Activated CD4-positive, CD25-positive, alpha-beta regulatory T cell treated with anti-CD3 and anti-CD28 coated beads, Interleukin-2, amount 50 U/mL, for 24 hours (primary cell): ENCODE data around the gene RUNDC3A.
"Not testable (repeated sequence)": the region's sequence is repeated elsewhere in the genome, so short reads cannot be mapped to it uniquely, and the experiment has no call there.

ENCODE experiments used
- ATAC-seq, 2 donors: fragments of 150-1000 bp; cut with Tn5 transposase; one replicate each; pipeline ENCODE4 v1.10.0; 2021; ENCODE audit warnings: mild to moderate bottlenecking in 1 of 2, moderate library complexity in 1 of 2

Gene RUNDC3A

DNA sequence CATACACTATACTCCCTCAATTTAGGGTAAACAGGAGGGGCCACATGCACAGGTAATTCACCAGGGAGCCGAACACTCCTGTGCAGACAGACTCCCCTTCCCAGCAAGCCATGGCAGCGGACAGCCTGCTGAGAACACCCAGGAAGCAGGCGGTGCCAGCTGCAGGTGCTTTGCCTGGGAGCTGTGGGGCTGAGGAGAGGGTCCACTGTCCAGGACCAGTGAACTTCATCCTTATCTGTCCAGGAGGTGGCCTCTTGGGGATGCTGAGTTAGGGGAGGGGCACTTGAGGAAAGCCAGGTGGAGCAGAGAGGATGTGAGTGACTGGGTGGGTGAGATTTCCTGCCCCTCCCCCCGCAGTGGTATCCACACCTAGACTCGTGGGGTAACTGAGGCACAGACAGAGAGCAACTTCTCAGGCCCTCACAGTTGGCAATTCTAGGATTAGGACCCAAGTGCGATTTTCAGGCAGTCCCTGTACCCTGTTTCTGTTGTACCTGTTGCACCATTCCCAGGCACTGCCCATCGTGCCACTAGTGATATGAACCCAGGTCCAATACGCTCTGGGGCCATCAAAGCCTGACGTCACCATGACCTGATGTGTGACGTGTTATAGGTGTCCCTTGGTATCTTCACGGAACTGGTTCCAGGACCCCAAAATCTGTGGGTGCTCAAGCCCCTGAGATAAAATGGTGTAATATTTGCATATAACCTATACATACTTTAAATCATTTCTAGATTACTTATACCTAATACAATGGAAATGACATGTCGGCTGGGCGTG is 37.9 kb downstream of the RUNDC3A start:
- no peak for ATAC-seq

DNA sequence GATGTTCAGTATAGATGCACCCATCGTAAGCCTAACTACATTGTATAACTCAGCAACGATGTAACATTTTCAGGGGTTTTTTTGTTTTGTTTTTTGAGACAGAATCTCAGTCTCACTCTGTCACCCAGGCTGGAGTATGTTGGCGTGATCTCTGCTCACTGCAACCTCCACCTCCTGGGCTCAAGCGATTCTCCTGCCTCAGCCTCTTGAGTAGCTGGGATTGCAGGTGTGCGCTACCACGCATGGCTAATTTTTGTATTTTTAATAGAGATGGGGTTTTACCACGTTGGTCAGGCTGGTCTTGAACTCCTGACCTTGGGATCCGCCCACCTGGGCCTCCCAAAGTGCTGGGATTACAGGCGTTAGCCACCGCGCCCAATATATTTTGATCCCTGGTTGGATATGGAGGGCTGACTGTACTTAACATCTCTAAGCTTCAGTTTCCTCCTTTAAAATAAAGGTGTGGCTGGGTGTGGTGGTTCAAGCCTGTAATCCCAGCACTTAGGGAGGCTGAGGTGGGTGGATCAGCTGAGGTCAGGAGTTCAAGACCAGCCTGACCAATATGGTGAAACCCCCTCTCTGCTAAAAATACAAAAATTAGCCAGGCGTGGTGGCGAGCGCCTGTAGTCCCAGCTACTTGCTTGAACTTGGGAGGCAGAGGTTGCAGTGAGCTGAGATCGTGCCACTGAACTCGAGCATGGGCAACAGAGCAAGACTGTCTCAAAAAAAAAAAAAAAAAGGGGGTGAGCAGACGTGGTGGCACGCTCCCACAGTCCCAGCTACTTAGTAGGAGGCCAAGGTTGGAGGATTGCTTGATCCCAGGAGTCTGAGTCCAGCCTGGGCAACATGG is 39.0 kb downstream of the RUNDC3A start:
- not testable (repeated sequence) for ATAC-seq

DNA sequence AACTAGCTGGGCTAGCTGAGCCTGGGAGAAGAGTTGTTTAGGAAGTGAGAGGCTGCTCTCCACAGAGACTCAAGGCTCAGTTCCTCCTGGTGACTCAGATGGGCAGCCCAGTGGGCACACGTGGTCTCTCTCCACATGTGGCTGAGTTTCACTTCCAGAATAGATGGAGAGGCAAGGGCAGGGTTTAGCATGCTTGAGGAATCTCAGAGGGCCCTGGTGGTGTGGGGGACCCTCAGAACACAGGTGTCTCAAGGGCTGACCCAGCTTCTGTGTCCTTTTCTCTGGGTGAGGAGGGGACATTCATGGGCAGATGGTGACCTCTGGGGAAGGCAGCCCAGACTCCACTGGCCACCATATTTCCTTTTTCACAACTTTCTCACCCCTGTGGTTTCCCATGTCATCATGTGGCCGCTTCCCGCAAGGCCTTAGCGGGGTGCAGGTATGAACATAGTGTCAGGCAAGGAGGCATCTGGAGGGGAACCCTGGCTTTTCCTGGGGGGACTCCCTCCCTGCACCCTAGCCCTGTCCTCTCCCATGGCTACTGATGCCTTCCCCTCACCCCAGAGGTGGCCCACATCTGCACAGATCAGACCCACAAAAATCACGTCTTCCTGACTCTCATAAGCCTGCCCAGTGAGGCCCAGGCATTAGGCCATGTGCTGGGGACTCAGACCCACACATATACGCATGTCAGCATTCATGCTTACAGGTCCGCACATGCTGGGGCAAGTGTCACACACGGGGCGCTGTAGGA is 40.0 kb downstream of the RUNDC3A start:
- peak in 1 of 2 donors; percentile 12 for ATAC-seq

DNA sequence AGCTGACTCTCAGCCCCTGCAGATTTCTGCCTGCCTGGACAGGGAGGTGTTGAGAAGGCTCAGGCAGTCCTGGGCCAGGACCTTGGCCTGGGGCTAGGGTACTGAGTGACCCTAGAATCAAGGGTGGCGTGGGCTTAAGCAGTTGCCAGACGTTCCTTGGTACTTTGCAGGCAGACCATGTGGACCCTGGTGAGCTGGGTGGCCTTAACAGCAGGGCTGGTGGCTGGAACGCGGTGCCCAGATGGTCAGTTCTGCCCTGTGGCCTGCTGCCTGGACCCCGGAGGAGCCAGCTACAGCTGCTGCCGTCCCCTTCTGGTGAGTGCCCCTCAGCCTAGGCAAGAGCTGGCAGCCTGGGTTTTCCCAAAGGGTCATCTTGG is 40.6 kb downstream of the RUNDC3A start:
- ATAC-seq = no peak

- ATAC-seq = no peak
Measured at GRCh38 chr17:44349553-44350070, 41.2 kb downstream of the RUNDC3A start.

- ATAC-seq = peak; percentile 72 to 75
Measured at GRCh38 chr17:44350733-44351226, 42.4 kb downstream of the RUNDC3A start.

GRCh38 chr17:44351464-44351863 is 43.1 kb downstream of the RUNDC3A start:
- no peak for ATAC-seq

GRCh38 chr17:44351961-44352827 is 43.8 kb downstream of the RUNDC3A start:
- ATAC-seq = no peak

GRCh38 chr17:44352828-44353671 is 44.6 kb downstream of the RUNDC3A start:
- ATAC-seq = no peak

DNA sequence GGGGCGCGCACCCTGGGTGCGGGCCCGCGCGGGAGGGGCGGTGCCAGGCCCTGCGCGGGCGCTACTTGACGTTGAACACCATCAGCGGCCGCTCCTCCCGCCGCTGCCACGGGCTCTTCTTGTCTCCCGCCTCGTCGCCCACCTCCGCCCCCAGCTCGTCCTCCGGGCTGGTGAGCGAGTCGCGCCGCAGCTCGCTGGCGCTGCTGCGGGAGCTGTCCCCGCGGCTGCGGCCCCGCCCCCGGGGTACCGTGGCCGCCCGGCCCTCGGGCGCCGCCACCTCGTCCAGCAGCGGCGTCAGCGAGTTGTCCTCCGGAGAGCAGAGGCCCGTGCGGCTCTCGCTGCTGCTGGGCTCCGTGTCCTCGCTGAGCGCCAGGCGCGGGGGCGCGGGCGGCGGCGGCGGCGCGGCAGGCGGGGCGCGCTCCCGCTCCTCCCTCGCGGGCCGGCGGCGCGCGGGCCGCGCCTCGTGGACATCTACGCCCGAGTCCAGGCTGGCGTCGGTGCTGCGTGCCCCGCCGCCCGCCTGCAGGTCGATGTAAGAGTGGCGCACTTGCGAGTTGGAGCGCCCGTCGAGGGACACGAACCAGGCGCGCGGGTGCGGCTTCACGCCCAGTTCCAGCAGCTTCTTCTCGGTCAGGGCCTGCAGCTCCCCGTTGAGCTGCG is 45.4 kb downstream of the RUNDC3A start:
- peak in 1 of 2 donors; percentile 26 for ATAC-seq

- ATAC-seq = peak; percentile 44 to 48
Measured at GRCh38 chr17:44354582-44355561, 46.5 kb downstream of the RUNDC3A start.

DNA sequence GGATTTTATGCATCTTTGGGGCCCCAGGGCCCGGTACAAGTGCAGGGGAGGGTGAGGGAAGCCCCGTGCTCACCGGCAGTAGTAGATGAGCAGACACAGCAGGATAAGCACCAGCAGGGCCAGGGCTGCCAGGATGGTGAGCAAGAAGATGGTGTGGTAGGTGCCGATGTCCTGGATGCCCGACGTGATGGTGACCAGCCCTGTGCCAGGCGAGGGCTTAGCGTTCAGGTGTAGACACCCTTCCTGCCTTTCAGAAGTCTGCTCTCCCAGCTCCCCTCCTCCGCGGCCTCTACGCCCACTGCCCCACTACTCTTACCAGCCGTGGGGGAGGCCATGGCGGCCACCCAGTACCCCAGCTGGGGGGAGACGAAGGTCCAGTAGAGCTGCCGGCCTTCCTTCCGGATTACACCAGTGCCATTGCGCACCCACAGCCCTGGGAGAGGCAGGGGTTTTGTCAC is 47.3 kb downstream of the RUNDC3A start:
- no peak for ATAC-seq

DNA sequence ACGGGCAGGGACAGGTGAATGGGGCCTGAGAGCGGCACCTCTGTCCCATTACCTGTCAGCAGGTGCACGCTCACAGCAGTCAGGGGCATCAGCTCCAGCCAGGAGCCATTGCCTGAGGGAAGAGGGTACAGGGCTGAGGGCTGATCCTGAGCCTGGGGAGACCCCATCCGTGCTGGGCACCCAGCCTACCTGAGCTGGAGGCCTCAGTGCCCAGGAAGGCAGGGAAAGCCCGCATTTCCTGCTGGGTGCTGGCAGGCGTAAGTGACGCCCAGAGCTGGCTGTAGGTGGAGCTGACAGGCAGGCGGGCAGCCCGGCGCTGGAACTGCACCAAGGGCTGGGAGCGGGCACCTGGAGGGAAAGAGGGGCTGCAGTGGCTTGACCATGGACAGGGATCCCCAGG is 47.8 kb downstream of the RUNDC3A start:
- no peak for ATAC-seq

- ATAC-seq = no peak
Measured at GRCh38 chr17:44358066-44358465, 49.7 kb downstream of the RUNDC3A start.

- no peak for ATAC-seq
Measured at GRCh38 chr17:44359006-44359405, 50.6 kb downstream of the RUNDC3A start.

- ATAC-seq = no peak
Measured at GRCh38 chr17:44359458-44360143, 51.2 kb downstream of the RUNDC3A start.

- ATAC-seq = no peak
Measured at GRCh38 chr17:44360144-44360533, 51.7 kb downstream of the RUNDC3A start.

DNA sequence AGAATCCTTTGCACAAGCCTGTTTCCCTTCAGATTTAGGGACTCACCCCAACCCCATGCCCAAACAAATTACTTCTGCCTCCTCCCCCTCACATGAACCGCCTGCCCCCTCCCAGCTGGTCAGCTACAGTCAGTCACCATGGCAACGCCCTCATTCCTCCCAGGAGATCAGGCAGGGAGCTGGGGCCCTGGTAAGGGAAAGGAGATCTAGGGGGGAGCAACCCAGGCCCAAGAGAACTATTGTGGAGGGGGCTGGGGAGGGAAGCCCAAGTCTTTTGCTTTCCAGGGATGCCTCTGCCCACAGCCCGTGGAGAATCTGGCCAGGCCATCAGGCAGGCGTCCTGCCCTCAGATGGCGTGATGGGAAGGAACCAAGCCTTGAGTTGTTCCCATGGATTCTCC is 52.4 kb downstream of the RUNDC3A start:
- ATAC-seq = no peak
